HG03139 (cell line): ENCODE data around the gene KCNIP1.
"Not testable (repeated sequence)": the region's sequence is repeated elsewhere in the genome, so short reads cannot be mapped to it uniquely, and the experiment has no call there.

Experiments used
- ATAC-seq: cut with Tn5 transposase; IDR thresholded peaks from one replicate; pipeline ENCODE4 v1.9.1; 2021; ENCODE audit not compliant: unreplicated experiment

The KCNIP1 gene

GRCh38 chr5:170745481-170746071, 241.8 kb downstream of the KCNIP1 start:
- no peak for ATAC-seq

GRCh38 chr5:170746075-170746960, 242.5 kb downstream of the KCNIP1 start:
- no peak for ATAC-seq

GRCh38 chr5:170746961-170747340, 243.1 kb downstream of the KCNIP1 start:
- no peak for ATAC-seq

- no peak for ATAC-seq
Measured at GRCh38 chr5:170747357-170747756, 243.5 kb downstream of the KCNIP1 start.

GRCh38 chr5:170747851-170748250, 244.0 kb downstream of the KCNIP1 start:
- ATAC-seq, result no peak

GRCh38 chr5:170748951-170749471, 245.2 kb downstream of the KCNIP1 start:
- no peak for ATAC-seq

GRCh38 chr5:170749911-170750431, 246.2 kb downstream of the KCNIP1 start:
- ATAC-seq, result no peak

GRCh38 chr5:170750791-170751190, 247.0 kb downstream of the KCNIP1 start:
- ATAC-seq, result no peak

GRCh38 chr5:170751631-170752030, 247.8 kb downstream of the KCNIP1 start:
- no peak for ATAC-seq

GRCh38 chr5:170752257-170753215, 248.7 kb downstream of the KCNIP1 start:
- no peak for ATAC-seq

- no peak for ATAC-seq
Measured at GRCh38 chr5:170753311-170753710, 249.5 kb downstream of the KCNIP1 start.

GRCh38 chr5:170754508-170754907, 250.7 kb downstream of the KCNIP1 start:
- not testable (repeated sequence) for ATAC-seq

GRCh38 chr5:170755679-170756456, 252.0 kb downstream of the KCNIP1 start:
- ATAC-seq, result no peak

GRCh38 chr5:170756691-170757090, 252.9 kb downstream of the KCNIP1 start:
- no peak for ATAC-seq

- peak; percentile 82 for ATAC-seq
Measured at GRCh38 chr5:170757182-170757601, 253.4 kb downstream of the KCNIP1 start.

GRCh38 chr5:170757669-170758068, 253.8 kb downstream of the KCNIP1 start:
- no peak for ATAC-seq

GRCh38 chr5:170758481-170758880, 254.7 kb downstream of the KCNIP1 start:
- ATAC-seq, result no peak

GRCh38 chr5:170760113-170760512, 256.3 kb downstream of the KCNIP1 start:
- no peak for ATAC-seq

GRCh38 chr5:170761048-170761707, 257.4 kb downstream of the KCNIP1 start:
- no peak for ATAC-seq

GRCh38 chr5:170761708-170762066, 257.9 kb downstream of the KCNIP1 start:
- no peak for ATAC-seq
